Neural progenitor cell (in vitro differentiated cells): ENCODE measurements around the gene OR51E1.

Experiments used
- CTCF ChIP-seq: fragments of 200-600 bp; sonication (generic); IDR thresholded peaks from 2 replicates; pipeline ENCODE4 v1.5.1; 2017; ENCODE audit warnings: antibody characterized with exemption, mild to moderate bottlenecking
- EZH2 ChIP-seq: fragments of 200-600 bp; sonication (generic); IDR thresholded peaks from 2 replicates; pipeline ENCODE4 v1.6.1; 2017; ENCODE audit warnings: antibody characterized with exemption, mild to moderate bottlenecking, moderate library complexity
- EZH2phosphoT487 ChIP-seq: fragments of 200-600 bp; sonication (generic); IDR thresholded peaks from 2 replicates; pipeline ENCODE4 v1.6.1; 2017; ENCODE audit warnings: antibody characterized with exemption

GRCh38 chr11:4637662-4638047 lies 6.1 kb upstream of the OR51E1 start:
- no peak for TF ChIP-seq CTCF
- TF ChIP-seq EZH2 = no peak
- TF ChIP-seq EZH2phosphoT487 = no peak
